Activated CD4-positive, CD25-positive, alpha-beta regulatory T cell treated with anti-CD3 and anti-CD28 coated beads, Interleukin-2, amount 50 U/mL, for 72 hours (primary cell): Measurements from ENCODE around the gene DYRK4.
"Not testable (repeated sequence)": the region's sequence is repeated elsewhere in the genome, so short reads cannot be mapped to it uniquely, and the experiment has no call there.

ENCODE experiments used
- DNase-seq: peaks from one replicate; pipeline ENCODE4 v3.0.0; 2021

The DYRK4 gene

GRCh38 chr12:4562034-4562657 lies at the start of gene DYRK4:
Gene DYRK4, plus strand, starts transcription at chr12:4562208. Its CDS starts 38 bp downstream, at chr12:4562246.
- no peak for DNase-seq

GRCh38 chr12:4518106-4518728 lies 43.8 kb upstream of the DYRK4 start:
- DNase-seq, result no peak

- DNase-seq, result not testable (repeated sequence)
These were observed 38.6 kb upstream of the DYRK4 start for GRCh38 chr12:4523443-4523842.

GRCh38 chr12:4526923-4527546 lies 35.0 kb upstream of the DYRK4 start:
- no peak for DNase-seq

GRCh38 chr12:4530160-4530559 lies 31.8 kb upstream of the DYRK4 start:
- no peak for DNase-seq

GRCh38 chr12:4530982-4531586 lies 30.9 kb upstream of the DYRK4 start:
- no peak for DNase-seq

GRCh38 chr12:4535092-4535491 lies 26.9 kb upstream of the DYRK4 start:
- DNase-seq, result no peak

GRCh38 chr12:4535871-4536270 lies 26.1 kb upstream of the DYRK4 start:
- no peak for DNase-seq

- peak; percentile 91 for DNase-seq
These were observed 23.5 kb upstream of the DYRK4 start, which contains the start of gene RAD51AP1 for GRCh38 chr12:4538207-4539160. Gene RAD51AP1, plus strand, starts transcription at chr12:4538890. Its CDS starts 50 bp downstream, at chr12:4538940.

GRCh38 chr12:4539167-4539870 lies 22.7 kb upstream of the DYRK4 start:
- DNase-seq, result no peak

GRCh38 chr12:4540170-4540569 lies 21.8 kb upstream of the DYRK4 start:
- DNase-seq, result no peak

- DNase-seq, result no peak
These were observed 21.4 kb upstream of the DYRK4 start for GRCh38 chr12:4540638-4541037.

GRCh38 chr12:4545195-4545594 lies 16.8 kb upstream of the DYRK4 start:
- no peak for DNase-seq

GRCh38 chr12:4552191-4552590 lies 9.8 kb upstream of the DYRK4 start:
- no peak for DNase-seq

GRCh38 chr12:4553943-4554342 lies 8.1 kb upstream of the DYRK4 start:
- DNase-seq, result no peak

- no peak for DNase-seq
These were observed 6.2 kb upstream of the DYRK4 start for GRCh38 chr12:4555804-4556203.

GRCh38 chr12:4556735-4557530 lies 5.1 kb upstream of the DYRK4 start:
- no peak for DNase-seq

- no peak for DNase-seq
These were observed 4.4 kb upstream of the DYRK4 start for GRCh38 chr12:4557586-4557985.

- DNase-seq, result no peak
These were observed 3.8 kb upstream of the DYRK4 start for GRCh38 chr12:4558171-4558570.

- no peak for DNase-seq
These were observed 1.3 kb downstream of the DYRK4 start for GRCh38 chr12:4563336-4563735.

- no peak for DNase-seq
These were observed 2.8 kb downstream of the DYRK4 start for GRCh38 chr12:4564818-4565217.
